CD14-positive monocyte (primary cell): ENCODE results near the gene BTBD9. TPM values are rescaled to one million over a fixed set of nuclear protein-coding genes. Genes with fewer than 3 reads are reported as not detected.

Experiments used
- DNase-seq, 3 donors: peaks; one replicate each; pipeline ENCODE4 v3.0.0-alpha.2; 2011 to 2022
- H2AFZ ChIP-seq: 2 replicates; pipeline ENCODE4 v1.6.0; 2012; ENCODE audit warnings: mild to moderate bottlenecking, low read depth, low read length, inconsistent platforms; ENCODE audit not compliant: insufficient read depth, poor library complexity, severe bottlenecking
- H3K27ac ChIP-seq, 2 donors: 1 replicate in 1 of 2; 2 replicates in 1 of 2; pipeline ENCODE4 v1.5.1; 2012 to 2013; ENCODE audit warnings: low read length in 2 of 2, control low read depth in 1 of 2, inconsistent platforms in 1 of 2, low read depth in 1 of 2, mild to moderate bottlenecking in 1 of 2
- H3K27me3 ChIP-seq, 2 donors: one replicate each; pipeline versions ENCODE4 v1.6.0 to v1.6.1; 2011 to 2013; ENCODE audit warnings: low read length in 2 of 2; ENCODE audit not compliant: control insufficient read depth in 2 of 2, insufficient read depth in 2 of 2
- H3K36me3 ChIP-seq, 2 donors: replicated peaks in 1 of 2; 1 replicate in 1 of 2; 2 replicates in 1 of 2; pipeline versions ENCODE4 v1.5.1 to v1.6.1; 2012 to 2013; ENCODE audit warnings: low read length in 2 of 2, control low read depth in 1 of 2, inconsistent platforms in 1 of 2, mild to moderate bottlenecking in 1 of 2; ENCODE audit not compliant: insufficient read depth in 2 of 2, control insufficient read depth in 1 of 2
- H3K4me1 ChIP-seq, 2 donors: 1 replicate in 1 of 2; 2 replicates in 1 of 2; pipeline versions ENCODE4 v1.5.1 to v1.6.1; 2012 to 2013; ENCODE audit warnings: low read length in 2 of 2, control low read depth in 1 of 2, inconsistent platforms in 1 of 2, mild to moderate bottlenecking in 1 of 2, moderate library complexity in 1 of 2; ENCODE audit not compliant: insufficient read depth in 2 of 2, control insufficient read depth in 1 of 2
- H3K4me2 ChIP-seq: replicated peaks from 2 replicates; pipeline ENCODE3; 2012; ENCODE audit warnings: low read length, moderate library complexity, mild to moderate bottlenecking; ENCODE audit not compliant: poor library complexity, severe bottlenecking; ENCODE audit errors: extremely low read depth
- H3K4me3 ChIP-seq, 3 experiments: fragments of 200-600 bp in 1 of 3; sonication (generic) in 1 of 3; replicated peaks in 1 of 3; 1 replicate in 2 of 3; 2 replicates in 1 of 3; pipeline ENCODE4 v1.5.1; 2011 to 2013; ENCODE audit warnings: low read length in 3 of 3, mild to moderate bottlenecking in 3 of 3, control low read depth in 2 of 3, low read depth in 2 of 3, inconsistent platforms in 1 of 3, moderate library complexity in 1 of 3
- H3K79me2 ChIP-seq: 2 replicates; pipeline ENCODE4 v1.6.0; 2012; ENCODE audit warnings: mild to moderate bottlenecking, control low read depth, inconsistent platforms, low read length, moderate library complexity; ENCODE audit not compliant: insufficient read depth
- H3K9ac ChIP-seq: 2 replicates; pipeline ENCODE4 v1.6.0; 2017; ENCODE audit warnings: low read length, mild to moderate bottlenecking; ENCODE audit not compliant: insufficient read depth, poor library complexity, severe bottlenecking
- H3K9me3 ChIP-seq, 2 donors: replicated peaks in 1 of 2; 1 replicate in 1 of 2; 2 replicates in 1 of 2; pipeline versions ENCODE4 v1.5.1 to v1.6.1; 2012 to 2013; ENCODE audit warnings: low read length in 2 of 2, control low read depth in 1 of 2; ENCODE audit not compliant: control insufficient read depth in 1 of 2, insufficient read depth in 1 of 2
- H4K20me1 ChIP-seq: 2 replicates; pipeline ENCODE4 v1.6.0; 2012; ENCODE audit warnings: mild to moderate bottlenecking, low read length, control low read depth, moderate library complexity; ENCODE audit not compliant: insufficient read depth
- H3K27ac Mint-ChIP-seq, 7 donors: one replicate each; pipeline ENCODE4 v1.8.0; 2020; ENCODE audit warnings: mild to moderate bottlenecking in 7 of 7, mixed read lengths in 7 of 7, moderate library complexity in 6 of 7, inconsistent platforms in 2 of 7
- H3K27me3 Mint-ChIP-seq, 3 donors: one replicate each; pipeline ENCODE4 v1.8.0; 2021 to 2022; ENCODE audit warnings: low read depth in 3 of 3, mild to moderate bottlenecking in 3 of 3, mixed read lengths in 3 of 3, moderate library complexity in 3 of 3, inconsistent platforms in 1 of 3
- H3K36me3 Mint-ChIP-seq, 2 donors: one replicate each; pipeline ENCODE4 v1.8.0; 2020; ENCODE audit warnings: mixed read lengths in 2 of 2, inconsistent platforms in 1 of 2, mild to moderate bottlenecking in 1 of 2
- H3K4me1 Mint-ChIP-seq: one replicate; pipeline ENCODE4 v1.8.0; 2020; ENCODE audit warnings: mild to moderate bottlenecking, mixed read lengths
- H3K4me3 Mint-ChIP-seq, 2 donors: one replicate each; pipeline ENCODE4 v1.8.0; 2020; ENCODE audit warnings: mild to moderate bottlenecking in 2 of 2, mixed read lengths in 2 of 2, moderate library complexity in 1 of 2
- H3K9me3 Mint-ChIP-seq, 7 donors: one replicate each; pipeline ENCODE4 v1.8.0; 2020 to 2022; ENCODE audit warnings: mixed read lengths in 7 of 7, mild to moderate bottlenecking in 6 of 7, moderate library complexity in 6 of 7, inconsistent platforms in 2 of 7
- WGBS: methylation state at CpG from one replicate; pipeline ENCODE4 v1.1.5; 2013; ENCODE audit warnings: missing lambda C conversion rate; ENCODE audit not compliant: insufficient coverage; 5-methylcytosine and 5-hydroxymethylcytosine counted together
- intact Hi-C, 2 donors: fragments of 100-400 bp; cut with micrococcal nuclease; formaldehyde crosslinking; loops; one replicate each; pipeline versions ENCODE4 v1.15.0 to v1.15.1; 2023
- polyA plus RNA-seq, 3 donors: library from polyadenylated mRNA; depleted of rRNA in 1 of 3; unstranded in 2 of 3; stranded (reverse) in 1 of 3; fragments of 300-500 nt in 2 of 3; fragments of >200 nt in 1 of 3; fragmentation: Illumina TruSeq in 2 of 3; gene quantifications; 1 replicate in 2 of 3; 2 replicates in 1 of 3; pipeline ENCODE4 v1.2.3, GENCODE V29; 2012 to 2021
- TF ChIP-seq, protein P1 (sequence below): fragments of 200-600 bp; IDR thresholded peaks from one replicate; pipeline ENCODE4 v1.8.0; 2022; ENCODE audit warnings: antibody characterized with exemption, mild to moderate bottlenecking

The BTBD9 gene
- polyA plus RNA-seq, 3 donors, result 5.2 to 7.5 (median 6.2) TPM

DNA sequence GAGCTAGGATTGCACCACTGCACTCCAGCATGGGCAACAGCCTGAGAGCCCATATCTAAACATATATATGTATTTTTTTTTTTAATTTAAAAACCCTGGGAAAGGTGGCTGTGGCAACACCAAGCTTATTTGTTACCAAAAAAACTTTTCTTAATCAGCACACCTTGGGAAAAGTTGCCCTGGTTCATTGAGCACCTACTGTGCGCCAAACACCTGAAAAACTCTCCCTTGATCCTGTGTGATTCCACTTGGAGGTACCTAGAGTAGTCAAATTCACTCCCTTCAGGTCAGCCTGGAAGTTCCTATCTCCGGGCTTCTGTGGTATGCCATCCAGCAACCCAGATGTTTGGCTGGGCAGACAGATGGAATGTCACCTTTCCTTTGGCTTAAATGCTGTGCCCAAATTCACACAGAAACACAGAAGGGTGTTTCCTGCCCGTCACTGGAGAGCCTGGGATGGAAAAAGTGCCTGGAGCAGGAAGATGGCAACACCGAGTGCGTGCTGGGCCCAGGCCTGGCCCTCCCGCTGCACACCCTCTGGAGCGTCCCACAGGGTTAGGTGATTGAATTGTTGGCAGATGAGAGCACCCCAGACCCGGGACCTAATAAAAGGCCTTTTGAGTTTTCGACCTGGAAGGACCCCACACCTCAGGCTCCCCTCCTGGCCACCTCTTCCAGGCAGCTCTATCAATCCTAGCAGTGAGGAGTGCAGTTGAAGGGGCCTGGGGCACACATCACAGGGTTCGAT lies 482.7 kb downstream of the BTBD9 start:
- H3K36me3 ChIP-seq, result peaks cover 8 to 21% of the 10 kb centered on the region in 2 donors
- no peak overlapping the region for H3K4me3 ChIP-seq
- no peak for DNase-seq
- TF ChIP-seq, protein P1, sequence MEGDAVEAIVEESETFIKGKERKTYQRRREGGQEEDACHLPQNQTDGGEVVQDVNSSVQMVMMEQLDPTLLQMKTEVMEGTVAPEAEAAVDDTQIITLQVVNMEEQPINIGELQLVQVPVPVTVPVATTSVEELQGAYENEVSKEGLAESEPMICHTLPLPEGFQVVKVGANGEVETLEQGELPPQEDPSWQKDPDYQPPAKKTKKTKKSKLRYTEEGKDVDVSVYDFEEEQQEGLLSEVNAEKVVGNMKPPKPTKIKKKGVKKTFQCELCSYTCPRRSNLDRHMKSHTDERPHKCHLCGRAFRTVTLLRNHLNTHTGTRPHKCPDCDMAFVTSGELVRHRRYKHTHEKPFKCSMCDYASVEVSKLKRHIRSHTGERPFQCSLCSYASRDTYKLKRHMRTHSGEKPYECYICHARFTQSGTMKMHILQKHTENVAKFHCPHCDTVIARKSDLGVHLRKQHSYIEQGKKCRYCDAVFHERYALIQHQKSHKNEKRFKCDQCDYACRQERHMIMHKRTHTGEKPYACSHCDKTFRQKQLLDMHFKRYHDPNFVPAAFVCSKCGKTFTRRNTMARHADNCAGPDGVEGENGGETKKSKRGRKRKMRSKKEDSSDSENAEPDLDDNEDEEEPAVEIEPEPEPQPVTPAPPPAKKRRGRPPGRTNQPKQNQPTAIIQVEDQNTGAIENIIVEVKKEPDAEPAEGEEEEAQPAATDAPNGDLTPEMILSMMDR, result no peak
- peaks cover 32% of the 10 kb centered on the region for H3K4me1 Mint-ChIP-seq
- no peak overlapping the region for H3K27ac ChIP-seq
- peaks cover 59% of the 10 kb centered on the region for H4K20me1 ChIP-seq
- intact Hi-C loops, result no loop called here
- peak overlapping the region in 5 of 7 donors; percentile 4 to 97 (median 61) for H3K27ac Mint-ChIP-seq
- peaks cover 0 to 6% (median 4%) of the 10 kb centered on the region in 3 donors for H3K27me3 Mint-ChIP-seq
- no peak overlapping the region for H3K4me3 Mint-ChIP-seq
- H2AFZ ChIP-seq, result no peak overlapping the region
- peaks cover 13 to 16% of the 10 kb centered on the region in 2 donors for H3K4me1 ChIP-seq
- peaks cover 0 to 7% (median 0%) of the 10 kb centered on the region in 7 donors for H3K9me3 Mint-ChIP-seq
- no peaks in the 10 kb centered on the region for H3K9me3 ChIP-seq
- no peak overlapping the region for H3K4me2 ChIP-seq
- H3K36me3 Mint-ChIP-seq, result peaks cover 33 to 60% of the 10 kb centered on the region in 2 donors
- H3K9ac ChIP-seq, result no peak overlapping the region
- H3K27me3 ChIP-seq, result no peaks in the 10 kb centered on the region
- WGBS, result 100% methylated on average over 4 of the region's 10 CpGs
- H3K79me2 ChIP-seq, result no peaks in the 10 kb centered on the region

DNA sequence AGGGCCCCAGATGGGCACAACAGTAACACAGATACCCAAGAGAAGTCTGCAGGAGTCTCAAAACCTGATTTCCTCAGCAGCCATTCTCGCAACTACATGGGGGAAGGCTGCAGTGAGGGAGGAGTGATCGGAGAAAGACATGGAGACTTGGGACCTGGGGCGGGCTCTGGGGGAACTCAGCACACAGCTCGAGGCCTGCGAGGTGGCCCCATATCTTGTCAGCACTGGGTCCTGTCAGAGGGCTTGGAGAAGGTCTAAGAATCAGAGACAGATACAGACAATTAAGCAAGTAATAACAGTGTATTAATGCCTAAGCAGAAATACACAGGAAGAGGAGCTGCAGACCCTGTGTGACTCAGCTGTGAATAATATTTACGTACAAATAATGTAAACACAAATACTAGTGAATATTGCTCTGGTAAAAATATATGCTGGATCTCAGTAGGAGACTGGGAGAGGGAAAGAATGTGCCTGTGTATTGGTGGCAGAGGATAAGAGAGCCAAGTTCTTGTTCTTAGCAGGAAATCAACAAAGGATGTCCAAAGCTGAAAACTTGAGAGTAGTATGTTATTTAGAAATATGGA lies 484.0 kb downstream of the BTBD9 start:
- WGBS, result 91% methylated on average over 4 of the region's 6 CpGs
- no peak overlapping the region for H3K4me2 ChIP-seq
- peaks cover 0 to 6% (median 1%) of the 10 kb centered on the region in 3 donors for H3K27me3 Mint-ChIP-seq
- H3K36me3 Mint-ChIP-seq, result peaks cover 33 to 65% of the 10 kb centered on the region in 2 donors
- H3K79me2 ChIP-seq, result no peaks in the 10 kb centered on the region
- no peaks in the 10 kb centered on the region for H3K9me3 ChIP-seq
- no peak overlapping the region for H3K4me3 ChIP-seq
- H3K4me1 Mint-ChIP-seq, result peaks cover 29% of the 10 kb centered on the region
- no peak overlapping the region for H2AFZ ChIP-seq
- intact Hi-C loops, result no loop called here
- H3K9me3 Mint-ChIP-seq, result peaks cover 0 to 5% (median 0%) of the 10 kb centered on the region in 7 donors
- TF ChIP-seq, protein P1, result no peak
- H3K36me3 ChIP-seq, result peaks cover 12 to 34% of the 10 kb centered on the region in 2 donors
- H3K27ac ChIP-seq, result peak overlapping the region; percentile 59 to 83
- H3K27me3 ChIP-seq, result no peaks in the 10 kb centered on the region
- H3K27ac Mint-ChIP-seq, result peak overlapping the region; percentile 86 to 97 (median 93)
- H4K20me1 ChIP-seq, result peaks cover 71% of the 10 kb centered on the region
- peaks cover 13 to 16% of the 10 kb centered on the region in 2 donors for H3K4me1 ChIP-seq
- peak in 2 of 3 donors; percentile 8 to 21 for DNase-seq
- H3K4me3 Mint-ChIP-seq, result no peak overlapping the region
- H3K9ac ChIP-seq, result peak overlapping the region; percentile 25
